Measurements from ENCODE around the gene ZFHX3. TPM values are rescaled to one million over a fixed set of nuclear protein-coding genes. Genes with fewer than 3 reads are reported as not detected.

Gene ZFHX3
- total and polyA plus RNA-seq, 2 donors (not counting 3 experiments of a cell fraction or from before 2014, with no cell fraction given), result 3.7 to 18.8 TPM

DNA sequence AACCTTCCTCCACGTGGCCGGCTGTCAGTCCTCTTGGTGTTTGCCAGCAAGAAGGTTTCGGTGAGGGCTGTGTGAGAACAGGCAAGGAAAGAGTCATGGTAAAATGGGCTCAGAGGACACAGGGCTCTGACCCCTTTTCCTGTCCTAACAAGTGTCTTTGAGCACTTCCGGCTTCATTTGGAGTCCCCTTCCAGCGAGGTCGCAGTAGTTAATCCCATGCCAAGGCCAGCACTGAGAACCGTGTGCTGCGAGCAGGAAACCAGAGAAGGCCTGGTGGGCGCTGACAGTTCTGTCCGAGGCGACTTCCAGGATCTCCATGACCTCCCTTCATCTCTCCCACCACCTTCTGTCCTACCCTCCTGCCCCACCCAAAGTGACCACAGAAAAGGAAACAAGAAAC lies 168.1 kb downstream of the ZFHX3 start:
- dilution Hi-C loops (cut with MboI; ENCODE audit: extremely low pct_ligation_motif_present, low sequenced_read_pairs), result no loop called here
- H4K20me1 ChIP-seq (replicated peaks; ENCODE audit: control insufficient read depth, extremely low read depth, insufficient read depth, low read length), result no peaks in the 10 kb centered on the region
- no peak overlapping the region for H3K4me2 ChIP-seq (ENCODE audit: insufficient read depth, low read length)
- no peak overlapping the region for H3K4me3 ChIP-seq (replicated peaks in 1 of 3; ENCODE audit: insufficient read depth in 1 of 3, low read depth in 1 of 3, low read length in 3 of 3)
- POLR2A ChIA-PET, result no interaction called here
- CTCF ChIA-PET, result interaction anchor here (1.3 kb wide), 1 partner anchor 22 kb away, joined by 4 read pairs; no protein-coding TSS in a partner anchor
- H3K9ac ChIP-seq (replicated peaks; ENCODE audit: extremely low read depth, insufficient read depth, low read length), result no peak overlapping the region
- no peaks in the 10 kb centered on the region for H3K36me3 ChIP-seq (ENCODE audit: control insufficient read depth in 2 of 2, extremely low read depth in 1 of 2, insufficient read depth in 2 of 2, low read length in 2 of 2)
- DNase-seq (ENCODE audit: low read depth, low spot score) (no peak), FAIRE-seq (no peak)
- H3K27me3 ChIP-seq (ENCODE audit: control insufficient read depth in 2 of 2, insufficient read depth in 2 of 2, low read length in 2 of 2), result no peaks in the 10 kb centered on the region
- H3K79me2 ChIP-seq (ENCODE audit: control insufficient read depth, insufficient read depth, low read length), result no peaks in the 10 kb centered on the region
- no peak overlapping the region for H3K27ac ChIP-seq (ENCODE audit: insufficient read depth, low read depth, low read length)
- H2AFZ ChIP-seq (ENCODE audit: low read depth, low read length), result no peak overlapping the region
- H3K9me3 ChIP-seq (replicated peaks; ENCODE audit: control insufficient read depth, insufficient read depth, low read length), result no peaks in the 10 kb centered on the region
- peaks cover 31% of the 10 kb centered on the region for H3K4me1 ChIP-seq (ENCODE audit: control insufficient read depth, extremely low read depth, insufficient read depth, low read length)
- BruUV-seq (replicated peaks), result no TSS peak
- intact Hi-C loops (cut with micrococcal nuclease), result loop anchor here (5.0 kb wide), 1 partner anchor 62 kb away; no protein-coding TSS in a partner anchor
- H3K9me1 ChIP-seq (replicated peaks; ENCODE audit: control insufficient read depth, extremely low read depth, insufficient read depth, low read length), result no peaks in the 10 kb centered on the region
- TF ChIP-seq POLR2AphosphoS5 (IDR thresholded peaks at IDR 0.05; ENCODE audit: insufficient read depth, low read depth, low read length) (no peak), JUN (IDR thresholded peaks at IDR 0.05; ENCODE audit: borderline replicate concordance, insufficient read depth, insufficient read length, low read depth) (no peak), POLR2A (IDR thresholded peaks at IDR 0.05; ENCODE audit: low read depth, low read length) (no peak), FOS (IDR thresholded peaks at IDR 0.05; ENCODE audit: borderline replicate concordance, insufficient read depth, low read length) (no peak), EZH2 (IDR thresholded peaks at IDR 0.05; ENCODE audit: borderline replicate concordance, low read depth, low read length, severe bottlenecking) (no peak), MYC (IDR thresholded peaks at IDR 0.05; ENCODE audit: low read depth, low read length) (no peak), GATA2 (IDR thresholded peaks at IDR 0.05; ENCODE audit: insufficient read depth, insufficient read length, low read depth, low read length) (no peak)
- TF ChIP-seq, protein P1, sequence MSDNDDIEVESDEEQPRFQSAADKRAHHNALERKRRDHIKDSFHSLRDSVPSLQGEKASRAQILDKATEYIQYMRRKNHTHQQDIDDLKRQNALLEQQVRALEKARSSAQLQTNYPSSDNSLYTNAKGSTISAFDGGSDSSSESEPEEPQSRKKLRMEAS (IDR thresholded peaks at IDR 0.05; ENCODE audit: insufficient read depth, insufficient read length), result no peak
- TF ChIP-seq, protein P2, sequence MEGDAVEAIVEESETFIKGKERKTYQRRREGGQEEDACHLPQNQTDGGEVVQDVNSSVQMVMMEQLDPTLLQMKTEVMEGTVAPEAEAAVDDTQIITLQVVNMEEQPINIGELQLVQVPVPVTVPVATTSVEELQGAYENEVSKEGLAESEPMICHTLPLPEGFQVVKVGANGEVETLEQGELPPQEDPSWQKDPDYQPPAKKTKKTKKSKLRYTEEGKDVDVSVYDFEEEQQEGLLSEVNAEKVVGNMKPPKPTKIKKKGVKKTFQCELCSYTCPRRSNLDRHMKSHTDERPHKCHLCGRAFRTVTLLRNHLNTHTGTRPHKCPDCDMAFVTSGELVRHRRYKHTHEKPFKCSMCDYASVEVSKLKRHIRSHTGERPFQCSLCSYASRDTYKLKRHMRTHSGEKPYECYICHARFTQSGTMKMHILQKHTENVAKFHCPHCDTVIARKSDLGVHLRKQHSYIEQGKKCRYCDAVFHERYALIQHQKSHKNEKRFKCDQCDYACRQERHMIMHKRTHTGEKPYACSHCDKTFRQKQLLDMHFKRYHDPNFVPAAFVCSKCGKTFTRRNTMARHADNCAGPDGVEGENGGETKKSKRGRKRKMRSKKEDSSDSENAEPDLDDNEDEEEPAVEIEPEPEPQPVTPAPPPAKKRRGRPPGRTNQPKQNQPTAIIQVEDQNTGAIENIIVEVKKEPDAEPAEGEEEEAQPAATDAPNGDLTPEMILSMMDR (IDR thresholded peaks at IDR 0.05; ENCODE audit: extremely low read depth in 1 of 2, insufficient read depth in 1 of 2, low read depth in 1 of 2, low read length in 2 of 2), result no peak

Data from endothelial cell of umbilical vein (primary cell).